HEK293 (cell line): ENCODE data around the gene SLC25A1.

Source experiments
- TCF7L2 ChIP-seq: IDR thresholded peaks from 2 replicates; pipeline ENCODE4 v1.6.1; 2011; ENCODE audit warnings: low read depth, mild to moderate bottlenecking, inconsistent platforms, low read length, moderate library complexity, borderline replicate concordance
- YY1 ChIP-seq: fragments of 450-650 bp; formaldehyde crosslinking; IDR thresholded peaks from 2 replicates; pipeline ENCODE4 v1.5.1; 2018; ENCODE audit warnings: missing biosample characterization, missing genetic modification characterization
- ZBTB1 ChIP-seq: fragments of 450-650 bp; formaldehyde crosslinking; IDR thresholded peaks from 2 replicates; pipeline ENCODE4 v1.5.1; 2016; ENCODE audit warnings: missing biosample characterization, missing genetic modification characterization
- ZFP3 ChIP-seq: fragments of 450-650 bp; formaldehyde crosslinking; IDR thresholded peaks from 2 replicates; pipeline ENCODE4 v1.5.1; 2016; ENCODE audit warnings: low read depth, missing biosample characterization, missing genetic modification characterization
- ZNF341 ChIP-seq: fragments of 450-650 bp; formaldehyde crosslinking; IDR thresholded peaks from 2 replicates; pipeline ENCODE4; 2016; ENCODE audit warnings: low read depth, missing biosample characterization, missing genetic modification characterization
- ZNF510 ChIP-seq: fragments of 450-650 bp; formaldehyde crosslinking; IDR thresholded peaks from 2 replicates; pipeline ENCODE4 v1.5.1; 2018; ENCODE audit warnings: mild to moderate bottlenecking, missing genetic modification characterization, missing biosample characterization; ENCODE audit not compliant: insufficient replicate concordance
- ZNF747 ChIP-seq: fragments of 450-650 bp; formaldehyde crosslinking; IDR thresholded peaks from 2 replicates; pipeline ENCODE4 v1.5.1; 2016; ENCODE audit warnings: missing biosample characterization, missing genetic modification characterization
- ZSCAN30 ChIP-seq: fragments of 450-650 bp; IDR thresholded peaks from 2 replicates; pipeline ENCODE4 v1.5.1; 2018; ENCODE audit warnings: missing biosample characterization, mild to moderate bottlenecking, missing genetic modification characterization, moderate library complexity
- TF ChIP-seq, protein P1 (sequence below): fragments of 450-650 bp; formaldehyde crosslinking; IDR thresholded peaks from 2 replicates; pipeline ENCODE4 v1.5.1; 2016; ENCODE audit warnings: missing biosample characterization, missing genetic modification characterization
- TF ChIP-seq, protein P2 (sequence below): fragments of 450-650 bp; formaldehyde crosslinking; IDR thresholded peaks from 2 replicates; pipeline ENCODE4 v1.5.1; 2016; ENCODE audit warnings: missing biosample characterization, missing genetic modification characterization, low read depth

DNA sequence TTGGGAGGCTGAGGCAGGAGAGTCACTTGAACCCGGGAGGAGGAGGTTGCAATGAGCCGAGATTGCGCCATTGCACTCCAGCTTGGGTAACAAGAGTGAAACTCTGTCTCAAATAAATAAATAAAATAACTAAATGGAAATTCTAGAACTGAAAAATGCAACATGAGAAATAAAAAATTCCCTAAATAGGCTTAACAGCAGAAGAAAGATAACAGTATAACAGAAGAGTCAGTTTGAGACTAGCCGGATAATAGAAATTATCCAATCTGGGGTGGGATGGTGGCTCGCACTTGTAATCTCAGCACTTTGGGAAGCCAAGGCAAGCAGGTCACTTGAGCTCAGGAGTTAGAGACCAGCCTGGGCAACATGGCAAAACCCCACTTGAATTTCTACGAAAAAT lies 14.1 kb downstream of the SLC25A1 start:
- TF ChIP-seq ZNF341 (no peak), ZFP3 (no peak), ZNF510 (tag by site-specific recombination) (no peak), ZBTB1 (no peak), YY1 (tag by site-specific recombination) (no peak), TCF7L2 (no peak), ZSCAN30 (tag by site-specific recombination) (no peak), ZNF747 (tag by site-specific recombination) (no peak)
- TF ChIP-seq, protein P1, sequence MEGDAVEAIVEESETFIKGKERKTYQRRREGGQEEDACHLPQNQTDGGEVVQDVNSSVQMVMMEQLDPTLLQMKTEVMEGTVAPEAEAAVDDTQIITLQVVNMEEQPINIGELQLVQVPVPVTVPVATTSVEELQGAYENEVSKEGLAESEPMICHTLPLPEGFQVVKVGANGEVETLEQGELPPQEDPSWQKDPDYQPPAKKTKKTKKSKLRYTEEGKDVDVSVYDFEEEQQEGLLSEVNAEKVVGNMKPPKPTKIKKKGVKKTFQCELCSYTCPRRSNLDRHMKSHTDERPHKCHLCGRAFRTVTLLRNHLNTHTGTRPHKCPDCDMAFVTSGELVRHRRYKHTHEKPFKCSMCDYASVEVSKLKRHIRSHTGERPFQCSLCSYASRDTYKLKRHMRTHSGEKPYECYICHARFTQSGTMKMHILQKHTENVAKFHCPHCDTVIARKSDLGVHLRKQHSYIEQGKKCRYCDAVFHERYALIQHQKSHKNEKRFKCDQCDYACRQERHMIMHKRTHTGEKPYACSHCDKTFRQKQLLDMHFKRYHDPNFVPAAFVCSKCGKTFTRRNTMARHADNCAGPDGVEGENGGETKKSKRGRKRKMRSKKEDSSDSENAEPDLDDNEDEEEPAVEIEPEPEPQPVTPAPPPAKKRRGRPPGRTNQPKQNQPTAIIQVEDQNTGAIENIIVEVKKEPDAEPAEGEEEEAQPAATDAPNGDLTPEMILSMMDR (tag by site-specific recombination) = no peak
- TF ChIP-seq, protein P2, sequence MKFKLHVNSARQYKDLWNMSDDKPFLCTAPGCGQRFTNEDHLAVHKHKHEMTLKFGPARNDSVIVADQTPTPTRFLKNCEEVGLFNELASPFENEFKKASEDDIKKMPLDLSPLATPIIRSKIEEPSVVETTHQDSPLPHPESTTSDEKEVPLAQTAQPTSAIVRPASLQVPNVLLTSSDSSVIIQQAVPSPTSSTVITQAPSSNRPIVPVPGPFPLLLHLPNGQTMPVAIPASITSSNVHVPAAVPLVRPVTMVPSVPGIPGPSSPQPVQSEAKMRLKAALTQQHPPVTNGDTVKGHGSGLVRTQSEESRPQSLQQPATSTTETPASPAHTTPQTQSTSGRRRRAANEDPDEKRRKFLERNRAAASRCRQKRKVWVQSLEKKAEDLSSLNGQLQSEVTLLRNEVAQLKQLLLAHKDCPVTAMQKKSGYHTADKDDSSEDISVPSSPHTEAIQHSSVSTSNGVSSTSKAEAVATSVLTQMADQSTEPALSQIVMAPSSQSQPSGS = no peak
